Panc1 (cell line): ENCODE data around the gene MGAT5. TPM values are rescaled to one million over a fixed set of nuclear protein-coding genes. Genes with fewer than 3 reads are reported as not detected.

ENCODE experiments used
- ATAC-seq: fragments of 200-7000 bp; cut with Tn5 transposase; 2 replicates; pipeline ENCODE4 v1.9.1; 2020; ENCODE audit warnings: mild to moderate bottlenecking, moderate library complexity
- BruUV-seq: library from RNA; stranded (reverse); fragments of 400-500 nt; replicated peaks from 2 replicates; lab custom pipeline; 2021; lab: Mats Ljungman, UMichigan
- CTCF ChIA-PET: fragments of 300-600 bp; sonication (Branson Sonifier 250); formaldehyde crosslinking; loops from one replicate; lab custom pipeline; 2022; ENCODE audit warnings: antibody characterized with exemption; lab: Charles Lee
- POLR2A ChIA-PET: fragments of 300-600 bp; sonication (Branson Sonifier 250); formaldehyde crosslinking; loops from one replicate; lab custom pipeline; 2022; ENCODE audit warnings: antibody characterized with exemption; lab: Charles Lee
- DNase-seq: peaks from one replicate; pipeline ENCODE4 v3.0.0-alpha.2; 2010; ENCODE audit warnings: low read depth, low spot score
- H3K27ac ChIP-seq: 2 replicates; pipeline ENCODE4 v1.5.1; 2011; ENCODE audit warnings: mild to moderate bottlenecking, low read length, inconsistent platforms
- H3K27me3 ChIP-seq: fragments of 200-500 bp; sonication (Bioruptor generic); 2 replicates; pipeline ENCODE4 v1.6.0; 2014; ENCODE audit warnings: low read length, inconsistent platforms; ENCODE audit not compliant: control insufficient read depth, insufficient read depth
- H3K36me3 ChIP-seq: fragments of 200-500 bp; sonication (Bioruptor generic); 2 replicates; pipeline ENCODE4 v1.5.1; 2014; ENCODE audit warnings: inconsistent platforms, mild to moderate bottlenecking, low read length, moderate library complexity; ENCODE audit not compliant: control insufficient read depth, insufficient read depth
- H3K4me1 ChIP-seq: 2 replicates; pipeline ENCODE4 v1.5.1; 2011; ENCODE audit warnings: inconsistent platforms, mild to moderate bottlenecking, low read length, moderate library complexity; ENCODE audit not compliant: control insufficient read depth, insufficient read depth
- H3K4me3 ChIP-seq, 2 experiments: 2 replicates each; pipeline ENCODE4 v1.5.1; 2011 to 2012; ENCODE audit warnings: low read depth in 2 of 2, low read length in 2 of 2, mild to moderate bottlenecking in 2 of 2, inconsistent platforms in 1 of 2, moderate library complexity in 1 of 2
- H3K9me3 ChIP-seq: fragments of 200-500 bp; sonication (Bioruptor generic); 2 replicates; pipeline ENCODE4 v1.5.1; 2014; ENCODE audit warnings: low read depth, mild to moderate bottlenecking, inconsistent platforms, low read length, moderate library complexity; ENCODE audit not compliant: control insufficient read depth, insufficient read depth
- CTCF ChIP-seq: fragments of 450-650 bp; IDR thresholded peaks from 2 replicates; pipeline ENCODE4 v1.5.1; 2017; ENCODE audit warnings: mild to moderate bottlenecking
- POLR2AphosphoS5 ChIP-seq: IDR thresholded peaks from 2 replicates; pipeline ENCODE4 v1.6.1; 2012; ENCODE audit warnings: mild to moderate bottlenecking, low read depth, low read length, moderate library complexity
- REST ChIP-seq, 2 experiments: IDR thresholded peaks; 2 replicates each; pipeline ENCODE4 v1.6.1; 2011 to 2012; ENCODE audit warnings: low read depth in 2 of 2, control low read depth in 1 of 2, low read length in 1 of 2, mild to moderate bottlenecking in 1 of 2, moderate library complexity in 1 of 2; ENCODE audit not compliant: insufficient read depth in 1 of 2
- SIN3A ChIP-seq: IDR thresholded peaks from 2 replicates; pipeline ENCODE4 v1.6.1; 2012; ENCODE audit warnings: low read depth, mild to moderate bottlenecking, low read length, moderate library complexity, borderline replicate concordance; ENCODE audit not compliant: insufficient read depth
- TCF7L2 ChIP-seq: IDR thresholded peaks from 2 replicates; pipeline ENCODE4 v1.6.1; 2011; ENCODE audit warnings: mild to moderate bottlenecking, low read depth, low read length, inconsistent platforms
- in situ Hi-C: cut with HindIII; loops from 2 replicates; pipeline ENCODE4 v1.10.0; 2016; ENCODE audit warnings: low sequenced_read_pairs, low pct_unique_long_range_greater_than_20kb
- intact Hi-C: fragments of 100-400 bp; cut with micrococcal nuclease; formaldehyde crosslinking; loops from one replicate; pipeline ENCODE4 v1.10.0; 2022; ENCODE audit not compliant: unreplicated experiment
- total RNA-seq: library from RNA; stranded (reverse); gene quantifications from one replicate; pipeline ENCODE4 v1.2.1, GENCODE V29; 2021; ENCODE audit not compliant: unreplicated experiment

MGAT5 gene
- total RNA-seq, 1 experiment from 2014 or later, result 22.1 TPM

DNA sequence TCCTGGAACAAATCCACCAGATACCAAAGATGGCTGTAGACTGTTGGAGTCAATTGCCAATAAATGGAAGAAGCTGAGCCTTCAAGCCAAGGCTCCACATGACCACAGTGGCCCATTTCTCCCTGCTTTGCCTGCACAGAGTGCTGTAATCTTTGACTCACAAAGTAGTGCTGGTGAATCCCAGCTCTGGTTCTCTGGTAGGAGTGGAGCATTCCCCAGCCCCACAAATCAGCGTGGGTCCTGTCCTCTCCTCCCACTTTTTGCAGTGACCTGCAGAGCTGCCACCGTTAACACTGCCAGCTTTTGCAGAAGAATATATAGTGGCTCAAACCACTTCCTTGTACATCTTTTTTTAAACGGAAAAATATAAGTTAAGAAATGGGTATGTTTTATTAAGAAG is 93.9 kb downstream of the MGAT5 start:
- Histone ChIP-seq H3K9me3 (no peaks in the 10 kb centered on the region), H3K4me3 (no peak overlapping the region), H3K27me3 (no peaks in the 10 kb centered on the region), H3K36me3 (no peaks in the 10 kb centered on the region), H3K4me1 (no peaks in the 10 kb centered on the region), H3K27ac (no peak overlapping the region)
- ChIA-PET CTCF (no interaction called here), POLR2A (no interaction called here)
- ATAC-seq (no peak), DNase-seq (no peak)
- TF ChIP-seq POLR2AphosphoS5 (no peak), TCF7L2 (no peak), REST (IDR thresholded peaks at IDR 0.05; ENCODE audit: insufficient read depth in 1 of 2, low read depth in 2 of 2, low read length in 1 of 2) (no peak), SIN3A (no peak), CTCF (no peak)
- in situ Hi-C loops (no loop called here), intact Hi-C loops (no loop called here)
- BruUV-seq, result no TSS peak

GRCh38 chr2:134348239-134348638 is 94.4 kb downstream of the MGAT5 start:
- Histone ChIP-seq H3K4me1 (no peaks in the 10 kb centered on the region), H3K9me3 (no peaks in the 10 kb centered on the region), H3K4me3 (no peak overlapping the region), H3K27ac (no peak overlapping the region), H3K27me3 (no peaks in the 10 kb centered on the region), H3K36me3 (no peaks in the 10 kb centered on the region)
- ChIA-PET POLR2A (no interaction called here), CTCF (no interaction called here)
- TF ChIP-seq POLR2AphosphoS5 (no peak), SIN3A (no peak), CTCF (no peak), REST (IDR thresholded peaks at IDR 0.05; ENCODE audit: insufficient read depth in 1 of 2, low read depth in 2 of 2, low read length in 1 of 2) (no peak), TCF7L2 (no peak)
- in situ Hi-C loops, result no loop called here
- DNase-seq (no peak), ATAC-seq (no peak)
- intact Hi-C loops, result no loop called here
- BruUV-seq, result no TSS peak
